Measurements from ENCODE around the gene TEF. TPM values are rescaled to one million over a fixed set of nuclear protein-coding genes. Genes with fewer than 3 reads are reported as not detected.

The TEF gene
- total and polyA plus RNA-seq, 4 donors, result 5.7 to 16.2 (median 10.2) TPM

- Histone ChIP-seq H3K4me1 (ENCODE audit: control insufficient read depth in 4 of 4, insufficient read depth in 4 of 4, low read length in 3 of 4) (peaks cover 11 to 51% (median 44%) of the 10 kb centered on the region in 4 donors), H3K27ac (ENCODE audit: low read depth in 1 of 2, low read length in 2 of 2) (no peak overlapping the region), H3K4me3 (ENCODE audit: low read depth in 1 of 3, low read length in 3 of 3) (no peak overlapping the region), H3K9me3 (ENCODE audit: control insufficient read depth in 4 of 4, low read length in 3 of 4) (no peaks in the 10 kb centered on the region), H3K27me3 (ENCODE audit: control insufficient read depth in 4 of 4, insufficient read depth in 4 of 4, low read length in 3 of 4) (no peaks in the 10 kb centered on the region), H3K9ac (ENCODE audit: low read depth in 1 of 2, low read length in 2 of 2) (no peak overlapping the region), H3K36me3 (ENCODE audit: control insufficient read depth in 4 of 4, insufficient read depth in 3 of 4, low read depth in 1 of 4, low read length in 3 of 4) (peaks cover 18 to 65% (median 30%) of the 10 kb centered on the region in 4 donors)
- WGBS, result 97% methylated on average over 22 of the region's 22 CpGs
- TF ChIP-seq SP1 (IDR thresholded peaks at IDR 0.05) (no peak), FOXA2 (IDR thresholded peaks at IDR 0.05) (no peak), HNF4G (IDR thresholded peaks at IDR 0.05) (no peak), RAD21 (IDR thresholded peaks at IDR 0.05) (no peak), NR2F2 (IDR thresholded peaks at IDR 0.05) (no peak), ATF3 (IDR thresholded peaks at IDR 0.05) (no peak), EGR1 (IDR thresholded peaks at IDR 0.05; ENCODE audit: low read depth in 2 of 2) (no peak), RXRA (IDR thresholded peaks at IDR 0.05) (no peak), FOXA1 (IDR thresholded peaks at IDR 0.05) (no peak), MAX (IDR thresholded peaks at IDR 0.05) (no peak), YY1 (IDR thresholded peaks at IDR 0.05) (no peak), TAF1 (conservative IDR thresholded peaks at IDR 0.05) (no peak), HNF4A (conservative IDR thresholded peaks at IDR 0.05) (no peak)
- no peak for DNase-seq (ENCODE audit: low spot score)
Observed at GRCh38 chr22:41348964-41349484, 32.7 kb upstream of the TEF start.

GRCh38 chr22:41350087-41350486 is 31.7 kb upstream of the TEF start:
- Histone ChIP-seq H3K9ac (ENCODE audit: low read depth in 1 of 2, low read length in 2 of 2) (no peak overlapping the region), H3K27me3 (ENCODE audit: control insufficient read depth in 4 of 4, insufficient read depth in 4 of 4, low read length in 3 of 4) (no peaks in the 10 kb centered on the region), H3K9me3 (ENCODE audit: control insufficient read depth in 4 of 4, low read length in 3 of 4) (no peaks in the 10 kb centered on the region), H3K4me3 (ENCODE audit: low read depth in 1 of 3, low read length in 3 of 3) (no peak overlapping the region), H3K27ac (ENCODE audit: low read depth in 1 of 2, low read length in 2 of 2) (no peak overlapping the region), H3K36me3 (ENCODE audit: control insufficient read depth in 4 of 4, insufficient read depth in 3 of 4, low read depth in 1 of 4, low read length in 3 of 4) (peaks cover 18 to 74% (median 32%) of the 10 kb centered on the region in 4 donors), H3K4me1 (ENCODE audit: control insufficient read depth in 4 of 4, insufficient read depth in 4 of 4, low read length in 3 of 4) (peaks cover 7 to 50% (median 40%) of the 10 kb centered on the region in 4 donors)
- TF ChIP-seq TAF1 (conservative IDR thresholded peaks at IDR 0.05) (no peak), ZBTB33 (IDR thresholded peaks at IDR 0.05) (no peak), FOXA2 (IDR thresholded peaks at IDR 0.05) (no peak), ATF3 (IDR thresholded peaks at IDR 0.05) (no peak), GABPA (IDR thresholded peaks at IDR 0.05 in 1 of 2, conservative IDR thresholded peaks at IDR 0.05 in 1 of 2) (no peak), YY1 (IDR thresholded peaks at IDR 0.05) (no peak)
- DNase-seq (ENCODE audit: low spot score), result no peak
- 93% methylated on average over 4 of the region's 4 CpGs for WGBS

GRCh38 chr22:41351011-41351410 is 30.7 kb upstream of the TEF start:
- no peak overlapping the region for H3K4me3 ChIP-seq (ENCODE audit: low read depth in 1 of 3, low read length in 3 of 3)
- no peak for DNase-seq (ENCODE audit: low spot score)
- TF ChIP-seq REST (IDR thresholded peaks at IDR 0.05) (no peak), TAF1 (conservative IDR thresholded peaks at IDR 0.05) (no peak), FOXA2 (IDR thresholded peaks at IDR 0.05) (no peak), HNF4A (conservative IDR thresholded peaks at IDR 0.05) (no peak), SP1 (IDR thresholded peaks at IDR 0.05) (no peak), EGR1 (IDR thresholded peaks at IDR 0.05; ENCODE audit: low read depth in 2 of 2) (no peak), JUND (IDR thresholded peaks at IDR 0.05) (no peak), FOXA1 (IDR thresholded peaks at IDR 0.05) (no peak), RXRA (IDR thresholded peaks at IDR 0.05) (no peak), CTCF (IDR thresholded peaks at IDR 0.05; ENCODE audit: low read depth, low read length, missing input control) (no peak), MAX (IDR thresholded peaks at IDR 0.05) (no peak), HNF4G (IDR thresholded peaks at IDR 0.05) (no peak), RAD21 (IDR thresholded peaks at IDR 0.05) (no peak), YY1 (IDR thresholded peaks at IDR 0.05) (no peak)
- WGBS, result 94% methylated on average over 5 of the region's 5 CpGs
- peaks cover 7 to 47% (median 39%) of the 10 kb centered on the region in 4 donors for H3K4me1 ChIP-seq (ENCODE audit: control insufficient read depth in 4 of 4, insufficient read depth in 4 of 4, low read length in 3 of 4)
- peaks cover 17 to 77% (median 37%) of the 10 kb centered on the region in 4 donors for H3K36me3 ChIP-seq (ENCODE audit: control insufficient read depth in 4 of 4, insufficient read depth in 3 of 4, low read depth in 1 of 4, low read length in 3 of 4)
- H3K9me3 ChIP-seq (ENCODE audit: control insufficient read depth in 4 of 4, low read length in 3 of 4), result no peaks in the 10 kb centered on the region
- H3K9ac ChIP-seq (ENCODE audit: low read depth in 1 of 2, low read length in 2 of 2), result no peak overlapping the region
- H3K27me3 ChIP-seq (ENCODE audit: control insufficient read depth in 4 of 4, insufficient read depth in 4 of 4, low read length in 3 of 4), result no peaks in the 10 kb centered on the region
- no peak overlapping the region for H3K27ac ChIP-seq (ENCODE audit: low read depth in 1 of 2, low read length in 2 of 2)
